ENCODE data around the gene HOXB9.

HOXB9 gene

GRCh38 chr17:48639136-48639535 is 13.0 kb upstream of the HOXB9 start:
- DNase-seq (ENCODE audit: low read depth in 3 of 3): no peak

GRCh38 chr17:48637323-48638260 is 11.4 kb upstream of the HOXB9 start:
- no peak for DNase-seq (ENCODE audit: low read depth in 3 of 3)

GRCh38 chr17:48636177-48637018 is 10.2 kb upstream of the HOXB9 start:
- DNase-seq (ENCODE audit: low read depth in 3 of 3): peak in 2 of 3 experiments; percentile 51 to 82

GRCh38 chr17:48634493-48635208 is 8.5 kb upstream of the HOXB9 start:
- no peak for DNase-seq (ENCODE audit: low read depth in 3 of 3)

GRCh38 chr17:48633266-48633677 is 7.1 kb upstream of the HOXB9 start:
- no peak for DNase-seq (ENCODE audit: low read depth in 3 of 3)

- DNase-seq (ENCODE audit: low read depth in 3 of 3): no peak
These were observed 6.6 kb upstream of the HOXB9 start for GRCh38 chr17:48632579-48633265.

- DNase-seq (ENCODE audit: low read depth in 3 of 3): no peak
These were observed 5.8 kb upstream of the HOXB9 start for GRCh38 chr17:48631693-48632578.

GRCh38 chr17:48630925-48631692 is 5.0 kb upstream of the HOXB9 start:
- no peak for DNase-seq (ENCODE audit: low read depth in 3 of 3)

- no peak for DNase-seq (ENCODE audit: low read depth in 3 of 3)
These were observed 4.1 kb upstream of the HOXB9 start for GRCh38 chr17:48630009-48630924.

- no peak for DNase-seq (ENCODE audit: low read depth in 3 of 3)
These were observed 3.2 kb upstream of the HOXB9 start for GRCh38 chr17:48629411-48629759.

GRCh38 chr17:48628649-48629410 is 2.7 kb upstream of the HOXB9 start:
- no peak for DNase-seq (ENCODE audit: low read depth in 3 of 3)

- no peak for DNase-seq (ENCODE audit: low read depth in 3 of 3)
These were observed 1.7 kb upstream of the HOXB9 start for GRCh38 chr17:48627623-48628521.

- no peak for DNase-seq (ENCODE audit: low read depth in 3 of 3)
These were observed 1.0 kb upstream of the HOXB9 start for GRCh38 chr17:48627118-48627597.

GRCh38 chr17:48625495-48626244 is 488 bp downstream of the HOXB9 start:
- DNase-seq (ENCODE audit: low read depth in 3 of 3): peak in 1 of 3 experiments; percentile 44

- no peak for DNase-seq (ENCODE audit: low read depth in 3 of 3)
These were observed 1.3 kb downstream of the HOXB9 start for GRCh38 chr17:48624544-48625494.
